Activated CD8-positive, alpha-beta memory T cell treated with anti-CD3 and anti-CD28 coated beads, Interleukin-2, amount 50 U/mL, for 4 hours (primary cell): ENCODE data around the gene RAP1GAP2.
"Not testable (repeated sequence)": the region's sequence is repeated elsewhere in the genome, so short reads cannot be mapped to it uniquely, and the experiment has no call there.

Source experiments
- DNase-seq: peaks from one replicate; pipeline ENCODE4 v3.0.0-alpha.2; 2020

The RAP1GAP2 gene

GRCh38 chr17:2815781-2816185, 19.5 kb downstream of the RAP1GAP2 start:
- DNase-seq = no peak

GRCh38 chr17:2816688-2817087, 20.4 kb downstream of the RAP1GAP2 start:
- no peak for DNase-seq

- not testable (repeated sequence) for DNase-seq
These were observed 23.1 kb downstream of the RAP1GAP2 start for GRCh38 chr17:2819294-2819693.

- DNase-seq = no peak
These were observed 23.8 kb downstream of the RAP1GAP2 start for GRCh38 chr17:2819921-2820501.

- no peak for DNase-seq
These were observed 25.6 kb downstream of the RAP1GAP2 start for GRCh38 chr17:2821868-2822267.

- DNase-seq = no peak
These were observed 26.1 kb downstream of the RAP1GAP2 start for GRCh38 chr17:2822358-2822757.

- no peak for DNase-seq
These were observed 29.2 kb downstream of the RAP1GAP2 start for GRCh38 chr17:2825253-2825970.

- DNase-seq = peak; percentile 78
These were observed 32.3 kb downstream of the RAP1GAP2 start for GRCh38 chr17:2828397-2829038.

GRCh38 chr17:2830678-2831077, 34.4 kb downstream of the RAP1GAP2 start:
- DNase-seq = no peak

- no peak for DNase-seq
These were observed 39.5 kb downstream of the RAP1GAP2 start for GRCh38 chr17:2835780-2836179.

GRCh38 chr17:2837147-2837561, 40.9 kb downstream of the RAP1GAP2 start:
- peak; percentile 46 for DNase-seq

GRCh38 chr17:2841606-2842005, 45.4 kb downstream of the RAP1GAP2 start:
- no peak for DNase-seq

- no peak for DNase-seq
These were observed 46.2 kb downstream of the RAP1GAP2 start for GRCh38 chr17:2842464-2842863.

- no peak for DNase-seq
These were observed 48.2 kb downstream of the RAP1GAP2 start for GRCh38 chr17:2844416-2844815.

GRCh38 chr17:2847381-2848333, 51.4 kb downstream of the RAP1GAP2 start:
- no peak for DNase-seq

- DNase-seq = no peak
These were observed 53.1 kb downstream of the RAP1GAP2 start for GRCh38 chr17:2849327-2849670.

- no peak for DNase-seq
These were observed 54.8 kb downstream of the RAP1GAP2 start for GRCh38 chr17:2850991-2851390.

GRCh38 chr17:2851615-2852014, 55.4 kb downstream of the RAP1GAP2 start:
- DNase-seq = no peak

GRCh38 chr17:2852221-2852620, 56.0 kb downstream of the RAP1GAP2 start:
- DNase-seq = no peak

GRCh38 chr17:2852729-2853282, 56.6 kb downstream of the RAP1GAP2 start:
- DNase-seq = no peak

GRCh38 chr17:2853283-2854142, 57.3 kb downstream of the RAP1GAP2 start:
- peak; percentile 36 for DNase-seq
